Cardiac fibroblast (primary cell): ENCODE results near the gene SPTBN1.

Source experiments
- DNase-seq, 2 donors: peaks; one replicate each; pipeline versions ENCODE4 v3.0.0 to v3.0.0-alpha.2; 2010; ENCODE audit warnings: low read depth in 2 of 2
- H3K4me3 ChIP-seq, 2 donors: replicated peaks in 1 of 2; 1 replicate in 1 of 2; 2 replicates in 1 of 2; pipeline ENCODE4 v1.5.1; 2011; ENCODE audit warnings: low read depth in 2 of 2, low read length in 2 of 2, mild to moderate bottlenecking in 2 of 2, moderate library complexity in 1 of 2
- TF ChIP-seq, protein P1 (sequence below): IDR thresholded peaks from one replicate; pipeline ENCODE4 v1.5.1; 2011; ENCODE audit warnings: low read depth, mild to moderate bottlenecking, low read length, inconsistent platforms

Gene SPTBN1

DNA sequence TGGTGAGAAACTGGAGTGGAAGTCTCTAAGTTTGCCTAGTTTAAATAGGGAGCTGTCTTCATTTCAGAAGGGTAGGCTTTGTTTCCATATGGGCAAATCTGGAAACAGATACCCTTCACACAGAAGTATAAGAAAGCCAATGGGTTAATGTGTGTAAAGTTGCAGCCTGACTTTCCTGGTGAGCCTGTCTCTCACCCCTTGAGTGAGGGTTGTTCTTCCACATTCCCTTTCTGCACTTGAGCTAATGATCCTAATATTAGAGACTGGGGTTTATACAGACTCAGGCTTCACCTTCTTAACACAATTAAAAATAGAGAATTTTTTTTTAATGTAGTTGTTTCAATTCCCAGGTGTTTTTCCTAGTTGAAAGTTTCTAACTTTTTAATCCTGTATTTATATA lies 158.7 kb downstream of the SPTBN1 start:
- no peak for DNase-seq
- H3K4me3 ChIP-seq = no peak overlapping the region
- TF ChIP-seq, protein P1, sequence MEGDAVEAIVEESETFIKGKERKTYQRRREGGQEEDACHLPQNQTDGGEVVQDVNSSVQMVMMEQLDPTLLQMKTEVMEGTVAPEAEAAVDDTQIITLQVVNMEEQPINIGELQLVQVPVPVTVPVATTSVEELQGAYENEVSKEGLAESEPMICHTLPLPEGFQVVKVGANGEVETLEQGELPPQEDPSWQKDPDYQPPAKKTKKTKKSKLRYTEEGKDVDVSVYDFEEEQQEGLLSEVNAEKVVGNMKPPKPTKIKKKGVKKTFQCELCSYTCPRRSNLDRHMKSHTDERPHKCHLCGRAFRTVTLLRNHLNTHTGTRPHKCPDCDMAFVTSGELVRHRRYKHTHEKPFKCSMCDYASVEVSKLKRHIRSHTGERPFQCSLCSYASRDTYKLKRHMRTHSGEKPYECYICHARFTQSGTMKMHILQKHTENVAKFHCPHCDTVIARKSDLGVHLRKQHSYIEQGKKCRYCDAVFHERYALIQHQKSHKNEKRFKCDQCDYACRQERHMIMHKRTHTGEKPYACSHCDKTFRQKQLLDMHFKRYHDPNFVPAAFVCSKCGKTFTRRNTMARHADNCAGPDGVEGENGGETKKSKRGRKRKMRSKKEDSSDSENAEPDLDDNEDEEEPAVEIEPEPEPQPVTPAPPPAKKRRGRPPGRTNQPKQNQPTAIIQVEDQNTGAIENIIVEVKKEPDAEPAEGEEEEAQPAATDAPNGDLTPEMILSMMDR = no peak

DNA sequence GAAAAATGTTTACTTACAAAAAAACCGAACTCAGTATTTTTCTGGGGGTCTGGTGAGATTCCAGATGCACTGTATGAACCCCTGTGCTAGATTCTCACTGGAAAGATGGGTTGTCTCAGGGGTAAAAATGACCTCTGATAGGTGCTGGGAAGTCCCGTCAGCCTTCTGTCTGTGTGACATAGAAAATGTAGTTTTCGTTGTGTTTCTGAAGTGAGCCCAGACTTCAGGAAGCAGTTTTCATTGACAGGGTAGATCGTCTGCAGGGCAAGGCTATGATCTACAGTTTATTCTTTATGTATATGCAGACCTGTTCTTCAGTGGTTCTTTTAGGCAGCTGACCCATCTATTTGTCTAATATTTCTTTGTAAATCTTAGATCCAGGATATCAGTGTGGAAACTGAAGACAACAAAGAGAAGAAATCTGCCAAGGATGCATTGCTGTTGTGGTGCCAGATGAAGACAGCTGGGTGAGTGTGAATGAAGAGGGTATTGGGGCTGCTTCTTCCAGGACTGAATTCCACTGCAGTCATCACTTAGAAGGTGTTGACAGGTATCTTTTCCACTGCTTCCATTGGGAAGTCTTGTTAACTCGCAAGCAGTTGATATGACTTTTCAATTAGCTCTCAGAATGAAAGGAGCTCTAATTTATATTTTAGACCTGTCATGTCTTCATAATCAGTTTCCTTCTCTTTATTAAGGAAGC lies 159.9 kb downstream of the SPTBN1 start:
- TF ChIP-seq, protein P1 = no peak

DNA sequence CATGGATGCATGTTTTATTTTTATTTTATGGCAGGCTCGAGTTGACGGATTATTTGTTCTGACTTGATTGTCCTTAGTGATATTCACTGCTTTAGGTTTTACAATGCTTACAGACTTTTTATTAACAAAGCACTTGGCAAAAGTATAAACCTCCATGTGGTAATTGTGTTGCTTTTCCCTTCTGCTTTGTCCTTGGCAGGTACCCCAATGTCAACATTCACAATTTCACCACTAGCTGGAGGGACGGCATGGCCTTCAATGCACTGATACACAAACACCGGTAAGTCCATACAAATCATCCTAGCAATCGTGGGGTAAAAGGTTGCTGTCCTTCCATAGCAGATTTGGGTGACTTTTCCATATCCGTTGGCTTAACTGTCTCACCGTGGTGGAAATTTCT lies 161.3 kb downstream of the SPTBN1 start:
- DNase-seq = no peak
- H3K4me3 ChIP-seq = no peak overlapping the region
- TF ChIP-seq, protein P1 = no peak

More for the DNA sequence above, 159.9 kb downstream of the SPTBN1 start:
- H3K4me3 ChIP-seq = no peak overlapping the region
- no peak for DNase-seq

DNA sequence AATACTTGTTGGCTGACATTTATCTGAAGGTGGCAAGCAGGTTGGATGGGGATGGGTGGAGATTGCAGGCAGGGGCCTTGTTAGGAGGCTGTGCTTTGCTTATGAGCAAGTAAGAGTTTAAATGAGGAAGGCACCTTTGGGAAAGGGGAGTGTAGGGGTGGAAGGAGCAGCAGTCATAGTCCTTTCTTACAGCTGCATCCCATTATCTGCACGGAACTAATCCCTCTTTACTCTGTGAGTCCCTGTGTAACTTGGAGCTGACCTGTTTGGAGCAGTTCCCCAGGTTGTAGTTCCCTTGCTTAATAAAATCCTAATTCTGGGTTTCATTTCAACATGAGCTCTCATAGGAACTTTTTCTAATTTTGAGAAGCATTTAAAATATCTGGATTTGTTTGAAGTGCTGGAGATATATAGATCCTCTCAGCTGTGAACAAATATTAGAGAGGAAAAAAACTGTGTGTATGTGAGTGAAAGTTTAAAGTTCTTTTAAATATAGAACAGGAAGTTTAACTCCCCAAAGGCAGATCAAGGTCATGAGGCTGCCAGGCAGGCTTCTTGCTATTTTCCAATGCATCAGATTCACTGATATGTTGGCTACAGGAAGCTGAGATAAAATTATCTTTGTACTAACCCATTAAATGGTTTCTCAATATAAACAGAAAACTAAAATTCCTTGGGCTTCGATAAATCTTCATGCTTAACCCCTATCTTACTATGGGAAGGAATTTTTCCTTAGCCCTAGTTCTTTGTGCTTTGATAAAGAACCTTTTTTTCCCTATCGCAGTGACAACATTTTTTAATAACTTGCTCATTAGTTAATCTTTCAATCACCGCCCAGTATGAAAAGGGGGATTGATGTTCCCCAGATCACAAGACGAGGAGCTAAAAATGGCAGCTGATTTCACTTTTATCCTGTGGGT lies 162.8 kb downstream of the SPTBN1 start:
- TF ChIP-seq, protein P1 = no peak
- H3K4me3 ChIP-seq = no peak overlapping the region
- DNase-seq = peak in 1 of 2 donors; percentile 47

DNA sequence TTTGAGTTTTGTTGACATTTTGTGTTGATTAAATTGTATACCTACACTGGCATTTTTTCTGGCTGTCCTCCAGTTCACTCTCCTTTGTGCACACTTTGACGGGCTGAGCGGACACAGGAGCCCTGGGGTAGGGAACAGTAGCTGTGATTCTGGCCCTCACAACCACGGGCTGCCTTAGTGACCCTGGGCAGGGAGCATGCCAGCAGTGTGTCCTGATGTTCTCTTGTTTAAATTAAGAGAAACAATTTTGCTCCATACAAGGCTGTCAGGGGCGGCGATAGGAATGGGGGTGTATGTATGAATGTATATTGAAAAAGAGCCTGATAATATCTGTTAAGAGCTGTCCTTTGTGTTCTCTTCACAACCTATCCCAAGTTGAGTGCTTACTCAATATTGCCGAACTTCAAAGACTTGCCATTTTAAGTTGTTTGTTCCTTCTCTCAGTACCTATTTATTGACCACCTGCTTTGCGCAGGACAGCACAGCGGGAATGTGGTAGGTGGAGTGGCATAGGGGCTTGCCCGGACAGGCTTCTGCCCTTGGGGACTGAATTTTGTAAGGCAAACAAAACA lies 163.6 kb downstream of the SPTBN1 start:
- TF ChIP-seq, protein P1 = no peak
- no peak overlapping the region for H3K4me3 ChIP-seq
- DNase-seq = no peak

DNA sequence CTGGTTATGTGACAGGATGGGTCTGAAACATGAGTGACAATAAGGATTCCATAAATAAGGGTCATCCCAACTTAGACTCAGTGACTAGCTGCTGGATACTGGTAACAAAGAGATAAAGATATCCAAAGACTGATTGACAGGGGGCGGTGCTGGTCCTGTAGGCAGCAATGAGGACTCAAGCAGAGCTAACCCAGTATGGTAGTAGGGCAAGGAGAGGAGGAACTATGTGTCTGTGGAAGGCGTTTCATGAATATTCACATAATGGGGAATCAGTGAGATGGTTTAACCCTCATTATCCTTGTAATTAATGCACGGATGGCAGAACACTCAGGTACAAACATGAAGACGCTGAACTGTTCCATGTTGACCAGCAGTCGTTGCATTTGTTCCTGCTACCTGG lies 164.8 kb downstream of the SPTBN1 start:
- no peak for DNase-seq

More for the DNA sequence above, 164.8 kb downstream of the SPTBN1 start:
- TF ChIP-seq, protein P1 = no peak
- no peak overlapping the region for H3K4me3 ChIP-seq
